Endothelial cell of umbilical vein (primary cell): ENCODE measurements around the gene CDK15. TPM values are rescaled to one million over a fixed set of nuclear protein-coding genes. Genes with fewer than 3 reads are reported as not detected.

ENCODE experiments used
- BruUV-seq: library from RNA; stranded (reverse); fragments of 400-500 nt; replicated peaks from 2 replicates; lab custom pipeline; 2021; lab: Mats Ljungman, UMichigan
- CTCF ChIA-PET: fragments of 300-600, 350-600 bp; sonication (Branson Sonifier 250); formaldehyde crosslinking; loops from one replicate; lab custom pipeline; 2021; ENCODE audit warnings: antibody characterized with exemption, inconsistent platforms; lab: Charles Lee
- POLR2A ChIA-PET: fragments of 300-600, 350-600 bp; sonication (Branson Sonifier 250); formaldehyde crosslinking; loops from one replicate; lab custom pipeline; 2021; ENCODE audit warnings: antibody characterized with exemption, inconsistent platforms; lab: Charles Lee
- DNase-seq: peaks from one replicate; pipeline ENCODE4 v3.0.0-alpha.2; 2011; ENCODE audit warnings: low read depth, low spot score
- FAIRE-seq: peaks from 2 replicates; lab custom pipeline; 2011; peaks lifted over from hg19 to GRCh38; lab: Jason Lieb, UNC
- H2AFZ ChIP-seq: 2 replicates; pipeline ENCODE4 v1.6.0; 2012; ENCODE audit warnings: low read depth, low read length, control low read depth, inconsistent platforms
- H3K27ac ChIP-seq: 2 replicates; pipeline ENCODE4 v1.5.1; 2011; ENCODE audit warnings: low read depth, mild to moderate bottlenecking, control low read depth, low read length, moderate library complexity; ENCODE audit not compliant: insufficient read depth
- H3K27me3 ChIP-seq, 2 experiments: 2 replicates each; pipeline versions ENCODE4 v1.6.0 to v1.6.1; 2011; ENCODE audit warnings: low read length in 2 of 2, mixed read lengths in 1 of 2; ENCODE audit not compliant: control insufficient read depth in 2 of 2, insufficient read depth in 2 of 2
- H3K36me3 ChIP-seq, 2 experiments: 2 replicates in 1 of 2; 3 replicates in 1 of 2; pipeline ENCODE4 v1.5.1; 2011; ENCODE audit warnings: low read length in 2 of 2, mild to moderate bottlenecking in 1 of 2, moderate library complexity in 1 of 2; ENCODE audit not compliant: control insufficient read depth in 2 of 2, insufficient read depth in 2 of 2; ENCODE audit errors: extremely low read depth in 1 of 2
- H3K4me1 ChIP-seq: 3 replicates; pipeline ENCODE4 v1.5.1; 2011; ENCODE audit warnings: mild to moderate bottlenecking, low read length; ENCODE audit not compliant: control insufficient read depth, insufficient read depth; ENCODE audit errors: extremely low read depth
- H3K4me2 ChIP-seq: 2 replicates; pipeline ENCODE4 v1.6.1; 2011; ENCODE audit warnings: low read length, control low read depth, mixed read lengths; ENCODE audit not compliant: insufficient read depth
- H3K4me3 ChIP-seq, 3 experiments: fragments of 200-600 bp in 1 of 3; sonication (generic), shearing (Covaris generic) in 1 of 3; replicated peaks in 1 of 3; 2 replicates each; pipeline ENCODE4 v1.5.1; 2011 to 2016; ENCODE audit warnings: control low read depth in 3 of 3, low read length in 3 of 3, mild to moderate bottlenecking in 2 of 3, inconsistent platforms in 1 of 3, low read depth in 1 of 3, moderate library complexity in 1 of 3; ENCODE audit not compliant: insufficient read depth in 1 of 3
- H3K79me2 ChIP-seq: 2 replicates; pipeline ENCODE4 v1.6.0; 2012; ENCODE audit warnings: low read length, inconsistent platforms; ENCODE audit not compliant: control insufficient read depth, insufficient read depth
- H3K9ac ChIP-seq: replicated peaks from 2 replicates; pipeline ENCODE3; 2011; ENCODE audit warnings: low read length, control low read depth; ENCODE audit not compliant: insufficient read depth; ENCODE audit errors: extremely low read depth
- H3K9me1 ChIP-seq: replicated peaks from 3 replicates; pipeline ENCODE4 v1.6.0; 2011; ENCODE audit warnings: mild to moderate bottlenecking, low read length; ENCODE audit not compliant: control insufficient read depth, insufficient read depth; ENCODE audit errors: extremely low read depth
- H3K9me3 ChIP-seq: replicated peaks from 2 replicates; pipeline ENCODE4 v1.5.1; 2012; ENCODE audit warnings: low read length, inconsistent platforms; ENCODE audit not compliant: control insufficient read depth, insufficient read depth
- H4K20me1 ChIP-seq: replicated peaks from 2 replicates; pipeline ENCODE3; 2011; ENCODE audit warnings: mild to moderate bottlenecking, low read length; ENCODE audit not compliant: control insufficient read depth, insufficient read depth; ENCODE audit errors: extremely low read depth
- CTCF ChIP-seq, 2 donors: IDR thresholded peaks; 1 replicate in 1 of 2; 2 replicates in 1 of 2; pipeline ENCODE4 v1.5.1; 2011; ENCODE audit warnings: low read length in 2 of 2, mild to moderate bottlenecking in 2 of 2, moderate library complexity in 2 of 2, control low read depth in 1 of 2, inconsistent platforms in 1 of 2, low read depth in 1 of 2; ENCODE audit not compliant: insufficient read depth in 1 of 2; ENCODE audit errors: extremely low read depth in 1 of 2
- EZH2 ChIP-seq: IDR thresholded peaks from 2 replicates; pipeline ENCODE4 v1.6.1; 2012; ENCODE audit warnings: borderline replicate concordance, low read depth, mild to moderate bottlenecking, moderate library complexity, low read length, inconsistent platforms; ENCODE audit not compliant: severe bottlenecking
- FOS ChIP-seq: IDR thresholded peaks from 2 replicates; pipeline ENCODE4 v1.6.1; 2011; ENCODE audit warnings: mild to moderate bottlenecking, low read length, moderate library complexity, borderline replicate concordance; ENCODE audit not compliant: insufficient read depth
- GATA2 ChIP-seq: IDR thresholded peaks from 2 replicates; pipeline ENCODE4 v1.7.0; 2011; ENCODE audit warnings: low read depth, mild to moderate bottlenecking, moderate library complexity, mixed read lengths, low read length; ENCODE audit not compliant: insufficient read length, insufficient read depth
- JUN ChIP-seq: IDR thresholded peaks from 2 replicates; pipeline ENCODE4 v1.6.1; 2011; ENCODE audit warnings: borderline replicate concordance, low read depth; ENCODE audit not compliant: insufficient read length, insufficient read depth
- MAX ChIP-seq: IDR thresholded peaks from 2 replicates; pipeline ENCODE4 v1.6.1; 2011; ENCODE audit not compliant: insufficient read depth, insufficient read length
- MYC ChIP-seq: IDR thresholded peaks from one replicate; pipeline ENCODE4 v1.6.1; 2011; ENCODE audit warnings: mild to moderate bottlenecking, low read depth, low read length
- POLR2AphosphoS5 ChIP-seq: IDR thresholded peaks from 2 replicates; pipeline ENCODE4 v1.6.1; 2012; ENCODE audit warnings: low read depth, mild to moderate bottlenecking, control low read depth, low read length, moderate library complexity; ENCODE audit not compliant: insufficient read depth
- dilution Hi-C: fragments of 300-500 bp; cut with MboI; formaldehyde crosslinking; loops from one replicate; pipeline ENCODE4 v1.15.0; 2019; ENCODE audit warnings: low sequenced_read_pairs; ENCODE audit not compliant: extremely low pct_ligation_motif_present
- intact Hi-C: fragments of 100-400 bp; cut with micrococcal nuclease; formaldehyde crosslinking; loops from one replicate; pipeline ENCODE4 v1.10.0; 2022
- polyA plus RNA-seq, 4 experiments: library from polyadenylated mRNA; depleted of rRNA in 3 of 4; stranded (reverse) in 3 of 4; unstranded in 1 of 4; fragments of >200 nt; gene quantifications; 2 replicates each; pipeline versions ENCODE4 v1.2.1 to v1.2.3, GENCODE V29; 2011 to 2012; ENCODE audit warnings: missing spikeins in 1 of 4
- total RNA-seq: library from RNA; stranded (reverse); gene quantifications from 2 replicates; pipeline ENCODE4 v1.2.3, GENCODE V29; 2021

Gene CDK15
- total and polyA plus RNA-seq, 2 donors (not counting 3 experiments of a cell fraction or from before 2014, with no cell fraction given): not detected

- Histone ChIP-seq H2AFZ (peak overlapping the region; percentile 17), H3K9ac (no peak overlapping the region), H3K36me3 (no peaks in the 10 kb centered on the region), H4K20me1 (no peaks in the 10 kb centered on the region), H3K9me3 (no peaks in the 10 kb centered on the region), H3K4me1 (no peaks in the 10 kb centered on the region), H3K79me2 (no peaks in the 10 kb centered on the region), H3K9me1 (no peaks in the 10 kb centered on the region), H3K27ac (no peak overlapping the region), H3K4me2 (peak overlapping the region; percentile 4), H3K4me3 (no peak overlapping the region), H3K27me3 (peaks cover 18 to 47% of the 10 kb centered on the region in 2 experiments)
- no TSS peak for BruUV-seq
- TF ChIP-seq EZH2: no peak
- no peak for TF ChIP-seq MAX
- TF ChIP-seq POLR2AphosphoS5: no peak
- no peak for TF ChIP-seq GATA2
- TF ChIP-seq MYC: no peak
- no peak for TF ChIP-seq JUN
- no peak for TF ChIP-seq FOS
- no peak for TF ChIP-seq CTCF (IDR thresholded peaks at IDR 0.05; ENCODE audit: extremely low read depth in 1 of 2, insufficient read depth in 1 of 2, low read depth in 1 of 2, low read length in 2 of 2)
- POLR2A ChIA-PET: no interaction called here
- DNase-seq (peak; percentile 14), FAIRE-seq (no peak)
- CTCF ChIA-PET: interaction anchor here (1.2 to 3.2 kb wide), 3 partner anchors 22 to 80 kb away, joined by 3 to 22 read pairs (median 6); no protein-coding TSS in a partner anchor
- intact Hi-C loops (no loop called here), dilution Hi-C loops (no loop called here)
Observed at GRCh38 chr2:201888426-201888800, 82.1 kb downstream of the CDK15 start.
